Stomach (tissue), 4 donors: ENCODE results near the gene OLFML3.

ENCODE experiments used
- EP300 ChIP-seq: sonication (generic); formaldehyde crosslinking; IDR thresholded peaks from one replicate; pipeline ENCODE4 v1.6.1; 2017; ENCODE audit warnings: antibody characterized with exemption
- POLR2A ChIP-seq, 4 donors: fragments of 450-650 bp; IDR thresholded peaks; one replicate each; pipeline ENCODE4 v1.6.1; 2016; ENCODE audit warnings: antibody characterized with exemption in 4 of 4, control low read depth in 2 of 4, mild to moderate bottlenecking in 1 of 4, moderate library complexity in 1 of 4
- TF ChIP-seq, protein P1 (sequence below), 7 experiments: fragments of 450-650 bp in 4 of 7; fragments of 200-600 bp in 3 of 7; sonication (generic) in 3 of 7; IDR thresholded peaks; one replicate each; pipeline ENCODE4 v1.5.1; 2016 to 2019; ENCODE audit warnings: antibody characterized with exemption in 7 of 7, control low read depth in 2 of 7, mild to moderate bottlenecking in 1 of 7

DNA sequence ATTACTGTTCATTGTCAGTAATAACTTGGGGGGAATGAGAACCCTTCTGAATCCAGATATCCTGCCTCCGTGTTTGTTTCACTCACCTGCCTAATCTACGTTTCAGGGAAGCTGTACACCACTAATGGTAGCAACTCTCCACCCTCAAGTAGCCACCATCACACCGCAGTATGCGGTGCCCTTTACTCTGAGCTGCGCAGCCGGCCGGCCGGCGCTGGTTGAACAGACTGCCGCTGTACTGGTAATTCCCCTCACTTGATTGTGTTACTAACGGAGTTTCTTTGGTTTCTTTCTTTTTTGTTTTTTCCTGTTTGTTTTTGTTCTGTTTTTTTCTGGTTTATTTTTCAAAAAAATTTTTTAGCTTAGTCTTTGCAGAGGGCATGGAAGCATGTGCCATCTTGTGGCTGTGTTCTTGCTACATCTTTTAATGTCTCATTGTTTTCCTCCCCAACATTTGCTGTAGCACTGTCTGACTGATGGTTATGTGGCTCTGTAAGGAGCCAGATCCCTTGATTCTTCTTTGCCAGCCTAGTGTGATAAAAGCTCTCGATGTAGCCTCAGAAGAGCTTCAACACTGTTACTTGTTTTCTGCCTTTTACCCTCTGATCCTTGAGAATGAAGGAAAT, 15.9 kb upstream of the OLFML3 start:
- TF ChIP-seq, protein P1, sequence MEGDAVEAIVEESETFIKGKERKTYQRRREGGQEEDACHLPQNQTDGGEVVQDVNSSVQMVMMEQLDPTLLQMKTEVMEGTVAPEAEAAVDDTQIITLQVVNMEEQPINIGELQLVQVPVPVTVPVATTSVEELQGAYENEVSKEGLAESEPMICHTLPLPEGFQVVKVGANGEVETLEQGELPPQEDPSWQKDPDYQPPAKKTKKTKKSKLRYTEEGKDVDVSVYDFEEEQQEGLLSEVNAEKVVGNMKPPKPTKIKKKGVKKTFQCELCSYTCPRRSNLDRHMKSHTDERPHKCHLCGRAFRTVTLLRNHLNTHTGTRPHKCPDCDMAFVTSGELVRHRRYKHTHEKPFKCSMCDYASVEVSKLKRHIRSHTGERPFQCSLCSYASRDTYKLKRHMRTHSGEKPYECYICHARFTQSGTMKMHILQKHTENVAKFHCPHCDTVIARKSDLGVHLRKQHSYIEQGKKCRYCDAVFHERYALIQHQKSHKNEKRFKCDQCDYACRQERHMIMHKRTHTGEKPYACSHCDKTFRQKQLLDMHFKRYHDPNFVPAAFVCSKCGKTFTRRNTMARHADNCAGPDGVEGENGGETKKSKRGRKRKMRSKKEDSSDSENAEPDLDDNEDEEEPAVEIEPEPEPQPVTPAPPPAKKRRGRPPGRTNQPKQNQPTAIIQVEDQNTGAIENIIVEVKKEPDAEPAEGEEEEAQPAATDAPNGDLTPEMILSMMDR (IDR thresholded peaks at IDR 0.05): no peak
- TF ChIP-seq EP300 (no peak), POLR2A (IDR thresholded peaks at IDR 0.05) (no peak)
